NOMO-1 treated with DMSO at 0.1 percent for 48 hours (cell line): ENCODE results near the gene ZNF76.

Experiments used
- DNase-seq: peaks from one replicate; lab custom pipeline; 2025; ENCODE audit not compliant: unreplicated experiment; lab: John Stamatoyannopoulos, UW

The ZNF76 gene

DNA sequence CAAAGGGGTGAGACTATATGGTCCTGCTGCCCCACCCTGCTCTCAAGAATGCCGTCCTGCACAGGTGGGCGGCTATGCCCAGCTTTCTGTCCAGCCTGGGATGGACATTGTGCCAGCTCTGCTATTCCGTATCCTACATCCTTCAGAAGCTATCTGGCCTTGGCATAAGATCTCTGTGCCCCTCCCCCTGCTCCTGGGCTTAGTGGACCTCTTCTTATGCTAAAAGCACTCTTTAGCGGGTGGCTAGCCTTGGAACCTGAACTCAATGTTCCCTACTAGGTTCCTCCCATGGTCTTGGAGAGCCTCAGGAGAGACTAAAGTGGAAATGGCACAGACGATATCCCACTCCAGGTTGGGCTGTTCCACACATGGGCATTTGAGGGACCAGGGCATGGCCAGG lies 23.3 kb upstream of the ZNF76 start:
- DNase-seq: no peak

DNA sequence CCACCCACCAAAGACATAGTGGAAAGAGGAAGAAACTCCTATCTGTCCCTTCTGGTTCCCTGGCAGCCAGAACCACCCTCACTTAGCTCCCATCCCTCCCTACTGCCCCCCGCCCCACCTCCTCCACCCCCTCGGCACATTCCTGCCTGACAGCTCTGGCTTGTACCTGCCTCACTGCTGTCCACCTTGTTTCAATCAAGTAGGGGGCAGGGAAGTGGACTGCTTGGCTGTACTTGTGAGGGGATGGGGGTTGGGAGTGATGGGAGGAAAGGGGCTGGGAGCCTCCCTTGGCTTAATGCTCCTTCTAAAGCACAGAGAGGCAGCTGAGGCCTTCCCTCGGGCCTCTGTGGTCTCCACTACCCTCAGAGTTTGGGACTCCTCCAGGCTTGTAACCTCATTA lies 22.1 kb upstream of the ZNF76 start:
- DNase-seq: no peak

DNA sequence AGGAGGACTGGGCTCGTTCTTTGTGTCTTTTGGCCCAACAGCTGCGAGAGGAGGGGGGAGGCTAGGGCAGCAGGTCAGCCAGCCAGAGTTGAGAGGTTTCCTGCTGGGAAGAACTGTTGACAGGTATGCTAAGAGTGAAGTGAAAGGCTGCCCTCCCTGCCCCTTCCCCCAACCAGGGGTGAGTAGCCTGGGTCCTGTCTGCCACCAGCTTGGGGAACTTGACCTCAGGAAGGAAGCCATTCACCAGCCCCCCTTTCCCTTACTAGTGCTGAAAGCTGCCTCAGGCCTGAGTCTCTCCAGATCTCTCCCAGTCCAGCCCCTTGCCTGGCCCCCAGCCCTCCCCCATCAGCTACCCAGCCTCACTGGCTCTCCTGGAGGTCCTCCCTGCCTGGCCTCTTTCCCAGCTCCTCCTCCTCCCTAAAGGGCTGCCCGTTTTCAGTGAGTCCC lies 20.7 kb upstream of the ZNF76 start:
- DNase-seq: no peak

DNA sequence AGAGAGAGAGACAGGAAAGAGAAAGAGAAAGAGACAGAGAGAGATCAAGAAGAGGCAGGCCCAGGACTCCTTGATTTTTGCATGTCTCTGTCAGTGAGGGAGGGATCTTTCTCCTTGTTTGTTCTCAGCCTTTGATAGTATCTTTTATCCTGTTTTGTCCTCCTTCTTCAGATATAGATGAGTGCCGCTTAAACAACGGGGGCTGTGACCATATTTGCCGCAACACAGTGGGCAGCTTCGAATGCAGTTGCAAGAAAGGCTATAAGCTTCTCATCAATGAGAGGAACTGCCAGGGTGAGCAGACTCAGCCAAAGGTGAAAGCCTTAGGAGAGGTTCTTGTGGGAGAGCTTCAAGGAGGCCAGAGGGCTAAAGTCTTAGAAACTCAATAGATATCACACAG lies 20.0 kb upstream of the ZNF76 start:
- DNase-seq: no peak

DNA sequence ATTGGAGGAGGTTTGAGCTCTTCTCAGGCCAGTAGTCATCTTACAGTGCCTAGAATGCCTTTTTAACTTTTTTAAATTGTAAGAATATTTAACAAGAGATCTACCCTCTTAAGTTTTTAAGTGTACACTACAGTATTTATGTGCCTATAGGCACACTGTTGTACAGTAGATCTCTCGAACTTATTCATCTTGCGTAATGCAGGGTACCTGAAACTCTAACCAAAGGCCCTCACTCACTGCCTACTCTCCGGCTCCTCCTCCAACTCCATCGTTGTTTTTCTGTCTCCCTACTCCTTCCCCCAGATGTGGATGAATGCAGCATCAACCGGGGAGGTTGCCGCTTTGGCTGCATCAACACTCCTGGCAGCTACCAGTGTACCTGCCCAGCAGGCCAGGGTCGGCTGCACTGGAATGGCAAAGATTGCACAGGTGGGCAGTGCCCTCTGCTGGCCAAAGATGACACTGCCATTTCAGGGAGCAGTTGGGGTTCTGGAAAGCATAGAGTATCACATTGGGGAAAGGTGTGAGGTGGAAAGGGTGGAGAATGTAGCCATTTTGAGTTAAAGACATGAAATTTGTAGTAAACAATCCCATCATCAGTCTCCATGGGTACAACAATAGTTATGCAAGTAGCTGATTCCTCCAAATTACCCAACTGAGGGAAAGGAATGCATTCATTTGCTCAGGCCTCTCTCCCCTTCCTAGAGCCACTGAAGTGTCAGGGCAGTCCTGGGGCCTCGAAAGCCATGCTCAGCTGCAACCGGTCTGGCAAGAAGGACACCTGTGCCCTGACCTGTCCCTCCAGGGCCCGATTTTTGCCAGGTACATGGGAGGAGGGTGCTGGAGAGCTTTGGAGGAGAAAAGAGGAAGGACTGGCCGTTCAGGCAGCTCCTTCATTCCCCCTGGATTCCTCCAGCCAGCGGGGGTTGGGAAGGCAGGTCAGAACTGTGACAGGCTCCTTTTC lies 18.4 kb upstream of the ZNF76 start:
- DNase-seq: peak; percentile 52

DNA sequence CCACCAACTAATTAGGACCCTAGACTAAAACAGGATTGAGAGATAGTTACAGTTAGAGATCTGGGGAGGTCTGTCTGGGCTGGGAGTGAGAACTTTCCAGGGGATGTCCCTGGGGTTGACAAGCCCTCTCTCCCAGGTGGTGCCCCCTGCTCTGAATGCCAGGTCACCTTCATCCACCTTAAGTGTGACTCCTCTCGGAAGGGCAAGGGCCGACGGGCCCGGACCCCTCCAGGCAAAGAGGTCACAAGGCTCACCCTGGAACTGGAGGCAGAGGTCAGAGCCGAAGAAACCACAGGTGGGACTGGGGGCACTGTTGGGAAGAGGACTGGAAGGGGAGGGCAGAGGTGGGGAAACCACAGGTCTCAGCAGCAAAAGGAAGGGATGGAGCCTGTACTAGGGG lies 17.0 kb upstream of the ZNF76 start:
- DNase-seq: no peak

DNA sequence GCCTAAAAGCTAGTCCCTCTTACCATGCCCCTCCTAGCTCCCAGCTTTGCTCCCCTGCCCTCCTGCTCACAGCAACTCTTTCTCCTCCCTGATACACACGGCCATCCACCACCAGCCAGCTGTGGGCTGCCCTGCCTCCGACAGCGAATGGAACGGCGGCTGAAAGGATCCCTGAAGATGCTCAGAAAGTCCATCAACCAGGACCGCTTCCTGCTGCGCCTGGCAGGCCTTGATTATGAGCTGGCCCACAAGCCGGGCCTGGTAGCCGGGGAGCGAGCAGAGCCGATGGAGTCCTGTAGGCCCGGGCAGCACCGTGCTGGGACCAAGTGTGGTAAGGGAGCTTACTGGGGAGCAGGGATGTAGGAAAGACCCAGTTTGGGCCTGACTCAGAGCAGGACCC lies 16.6 kb upstream of the ZNF76 start:
- no peak for DNase-seq

DNA sequence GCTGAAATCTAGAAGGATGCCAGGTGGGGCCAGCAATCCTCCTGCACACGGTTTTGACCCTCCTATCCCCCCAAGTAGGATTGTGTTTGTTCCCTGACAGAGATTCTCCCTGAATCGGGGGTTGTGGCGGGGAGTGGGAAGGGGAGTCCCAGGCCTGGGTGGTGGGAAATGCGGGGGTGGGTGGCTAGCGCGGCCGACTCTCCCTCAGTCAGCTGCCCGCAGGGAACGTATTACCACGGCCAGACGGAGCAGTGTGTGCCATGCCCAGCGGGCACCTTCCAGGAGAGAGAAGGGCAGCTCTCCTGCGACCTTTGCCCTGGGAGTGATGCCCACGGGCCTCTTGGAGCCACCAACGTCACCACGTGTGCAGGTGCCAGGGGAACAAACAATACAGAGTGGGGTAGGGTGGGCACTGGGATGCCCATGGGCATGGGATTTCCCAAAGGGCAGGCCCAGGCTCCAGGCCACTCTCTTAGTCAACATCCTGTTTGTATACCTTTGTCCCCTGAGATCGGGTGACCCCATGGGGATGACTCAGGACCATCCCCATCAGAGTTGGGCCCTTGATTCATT lies 16.1 kb upstream of the ZNF76 start:
- DNase-seq: no peak

DNA sequence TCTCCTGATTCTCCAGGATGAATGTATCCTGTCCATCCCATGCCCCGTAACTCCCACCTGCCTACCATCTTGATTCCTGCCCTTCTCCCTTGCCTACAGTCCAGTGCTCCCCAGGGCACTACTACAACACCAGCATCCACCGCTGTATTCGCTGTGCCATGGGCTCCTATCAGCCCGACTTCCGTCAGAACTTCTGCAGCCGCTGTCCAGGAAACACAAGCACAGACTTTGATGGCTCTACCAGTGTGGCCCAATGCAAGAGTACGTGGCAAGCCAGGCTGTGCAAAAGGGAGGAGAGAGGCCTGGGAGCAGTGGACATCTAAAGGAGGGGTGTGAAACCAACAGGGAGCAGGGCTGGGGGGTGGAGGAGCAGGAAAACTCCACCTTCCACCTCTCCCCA lies 15.0 kb upstream of the ZNF76 start:
- DNase-seq: no peak

DNA sequence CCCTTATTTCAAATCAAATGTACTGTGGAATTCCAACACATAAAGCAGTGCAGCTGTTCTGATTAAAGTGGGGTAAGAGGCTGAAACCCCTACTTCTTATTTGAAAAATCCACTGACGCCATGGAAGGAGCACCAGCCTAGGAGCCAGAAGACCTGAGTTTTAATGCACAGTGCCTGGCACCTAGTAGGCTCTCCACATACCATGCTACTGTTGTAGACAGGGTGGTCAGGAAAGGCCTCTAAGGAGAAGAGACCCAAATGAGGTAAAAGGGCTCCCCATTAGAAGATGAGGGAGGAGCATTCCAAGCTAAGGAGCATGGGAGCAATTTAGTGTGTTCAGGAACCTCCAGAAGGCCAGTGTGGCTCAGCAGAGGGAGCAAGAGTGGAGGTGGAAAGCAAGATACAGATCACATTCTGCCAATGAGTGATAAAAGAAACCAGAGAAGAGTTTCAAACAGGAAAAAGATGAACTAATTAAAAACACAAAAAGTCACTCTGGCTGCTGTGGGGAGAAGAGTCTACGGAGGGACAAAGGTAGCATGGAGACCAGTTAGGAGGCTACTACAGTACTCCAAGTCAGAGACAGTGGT lies 11.8 kb upstream of the ZNF76 start:
- DNase-seq: no peak

DNA sequence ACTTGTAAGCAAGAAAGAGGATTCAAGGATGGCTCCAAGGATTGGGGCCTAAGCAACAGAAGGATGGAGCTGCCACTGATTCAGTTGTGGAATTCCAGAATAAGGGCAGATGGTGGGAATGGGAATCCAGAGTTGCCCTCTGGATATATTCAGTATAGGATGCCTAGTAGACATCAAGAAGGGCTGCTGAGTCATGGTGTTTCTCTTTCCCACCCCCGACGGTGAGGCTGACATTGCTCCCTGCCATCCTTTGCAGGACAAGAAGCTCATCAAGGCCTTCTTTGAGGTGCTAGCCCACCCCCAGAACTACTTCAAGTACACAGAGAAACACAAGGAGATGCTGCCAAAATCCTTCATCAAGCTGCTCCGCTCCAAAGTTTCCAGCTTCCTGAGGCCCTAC lies 11.2 kb upstream of the ZNF76 start:
- no peak for DNase-seq

DNA sequence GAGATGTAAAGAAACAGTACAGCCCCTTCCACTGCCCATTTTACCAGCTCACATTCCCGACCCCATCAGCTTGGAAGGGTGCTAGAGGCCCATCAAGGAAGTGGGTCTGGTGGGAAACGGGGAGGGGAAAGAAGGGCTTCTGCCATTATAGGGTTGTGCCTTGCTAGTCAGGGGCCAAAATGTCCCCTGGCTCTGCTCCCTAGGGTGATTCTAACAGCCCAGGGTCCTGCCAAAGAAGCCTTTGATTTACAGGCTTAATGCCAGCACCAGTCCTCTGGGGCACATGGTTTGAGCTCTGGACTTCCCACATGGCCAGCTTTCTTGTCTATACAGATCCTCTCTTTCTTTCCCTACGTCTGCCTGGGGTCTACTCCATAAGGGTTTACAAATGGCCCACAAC lies 10.6 kb upstream of the ZNF76 start:
- DNase-seq: no peak

DNA sequence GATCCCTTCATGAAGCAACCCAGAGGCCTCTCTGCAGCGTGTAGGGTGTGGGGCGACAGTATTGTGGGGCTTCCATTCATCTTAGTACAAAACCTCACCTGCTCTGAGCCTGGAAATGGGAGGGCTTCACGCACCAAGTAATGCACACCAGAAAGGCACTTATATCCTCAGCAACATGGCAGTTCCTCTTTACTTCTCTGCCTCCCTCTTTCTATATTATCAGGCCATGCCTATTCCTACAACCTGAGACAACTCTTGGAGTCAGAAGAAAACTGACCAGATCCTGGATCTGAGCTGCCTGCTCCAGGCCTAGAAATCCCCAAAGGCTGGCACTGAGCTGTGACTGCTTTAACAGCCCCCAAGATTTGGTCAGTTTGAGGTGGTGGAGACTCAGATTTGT lies 7.6 kb upstream of the ZNF76 start:
- no peak for DNase-seq

DNA sequence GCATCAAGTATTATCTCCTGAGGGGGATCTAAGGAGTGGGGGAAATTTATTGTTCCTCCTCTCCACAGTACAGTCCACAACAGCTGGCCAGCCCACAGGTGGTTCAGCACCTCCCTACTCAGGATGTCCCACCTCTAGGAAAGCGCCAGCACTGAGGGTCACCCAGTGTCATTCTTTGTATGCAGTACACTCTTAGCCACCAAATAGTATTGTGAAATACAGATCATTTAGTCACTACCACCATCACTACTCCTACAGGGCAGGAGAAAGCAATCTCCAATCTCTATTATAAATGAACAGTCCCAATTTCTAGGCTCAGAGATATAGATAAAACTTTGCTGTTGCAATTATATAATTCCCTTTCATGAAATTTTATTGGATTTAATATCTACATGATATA lies 6.3 kb upstream of the ZNF76 start:
- no peak for DNase-seq

DNA sequence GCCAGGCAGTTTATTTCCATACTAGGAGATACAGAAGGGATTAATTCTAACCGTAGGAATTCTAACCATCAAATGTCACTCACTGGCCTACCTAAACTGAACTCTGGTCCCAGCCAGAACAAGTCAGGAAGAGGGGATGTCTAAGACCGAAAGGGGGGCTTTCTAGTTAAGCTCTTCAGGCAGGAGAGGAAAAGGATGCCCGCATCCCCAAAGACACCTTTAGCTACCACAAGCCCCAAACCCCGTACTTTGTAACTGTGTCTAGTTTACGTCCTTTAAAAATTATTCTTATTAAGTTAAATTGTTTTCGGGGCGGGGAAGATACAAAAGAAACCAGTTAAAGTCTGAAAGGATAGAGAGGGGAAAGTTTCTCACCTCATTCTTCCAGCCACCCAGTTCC lies 1.2 kb upstream of the ZNF76 start:
- DNase-seq: no peak

DNA sequence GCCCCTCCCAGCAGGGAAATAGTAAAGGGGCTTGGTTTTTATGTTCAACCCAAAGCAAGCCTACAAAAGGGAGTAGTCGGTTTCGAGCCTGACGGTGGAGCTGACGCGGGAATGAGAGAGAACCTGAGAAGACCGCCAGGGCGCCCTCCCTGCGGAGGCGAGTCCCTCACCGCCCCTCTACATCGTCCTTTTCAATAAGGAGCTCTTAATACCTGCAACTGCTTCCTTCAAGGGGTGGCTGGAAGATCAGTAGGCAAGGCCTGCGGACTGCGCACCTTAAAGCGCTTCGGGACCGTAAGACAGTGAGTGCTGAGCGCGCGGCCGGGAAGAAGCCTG lies 709 bp upstream of the ZNF76 start:
- DNase-seq: peak; percentile 45

DNA sequence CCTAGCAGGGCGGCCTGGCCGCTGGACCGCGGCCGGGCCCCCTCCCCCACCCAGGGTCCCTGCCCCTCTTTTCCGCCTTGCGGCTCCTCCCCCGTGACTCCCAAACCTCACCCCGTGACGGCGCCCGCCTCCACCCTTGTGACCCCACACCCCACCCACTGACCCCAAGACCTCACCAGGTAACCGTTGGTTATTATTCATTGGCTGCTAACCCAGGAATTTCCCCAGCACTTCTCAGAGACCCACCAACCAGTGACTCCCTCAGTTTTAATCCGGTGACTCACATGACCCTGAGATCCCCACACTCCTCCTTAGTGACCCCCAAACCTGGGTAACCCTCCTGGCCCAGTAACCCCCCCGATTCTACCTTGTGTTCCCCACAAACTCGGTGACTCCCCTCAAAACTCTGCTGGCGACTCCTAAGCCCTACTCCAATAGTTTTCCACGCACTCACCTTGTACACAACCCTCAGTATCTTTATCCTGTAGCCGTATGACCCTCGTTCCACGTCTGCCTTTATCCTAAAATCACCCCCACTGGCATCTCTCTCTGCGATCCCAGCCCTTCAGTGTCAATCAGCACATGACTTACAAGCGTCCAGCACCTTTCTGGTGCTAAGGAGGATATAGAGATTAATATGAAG lies 534 bp downstream of the ZNF76 start:
- peak; percentile 36 for DNase-seq

DNA sequence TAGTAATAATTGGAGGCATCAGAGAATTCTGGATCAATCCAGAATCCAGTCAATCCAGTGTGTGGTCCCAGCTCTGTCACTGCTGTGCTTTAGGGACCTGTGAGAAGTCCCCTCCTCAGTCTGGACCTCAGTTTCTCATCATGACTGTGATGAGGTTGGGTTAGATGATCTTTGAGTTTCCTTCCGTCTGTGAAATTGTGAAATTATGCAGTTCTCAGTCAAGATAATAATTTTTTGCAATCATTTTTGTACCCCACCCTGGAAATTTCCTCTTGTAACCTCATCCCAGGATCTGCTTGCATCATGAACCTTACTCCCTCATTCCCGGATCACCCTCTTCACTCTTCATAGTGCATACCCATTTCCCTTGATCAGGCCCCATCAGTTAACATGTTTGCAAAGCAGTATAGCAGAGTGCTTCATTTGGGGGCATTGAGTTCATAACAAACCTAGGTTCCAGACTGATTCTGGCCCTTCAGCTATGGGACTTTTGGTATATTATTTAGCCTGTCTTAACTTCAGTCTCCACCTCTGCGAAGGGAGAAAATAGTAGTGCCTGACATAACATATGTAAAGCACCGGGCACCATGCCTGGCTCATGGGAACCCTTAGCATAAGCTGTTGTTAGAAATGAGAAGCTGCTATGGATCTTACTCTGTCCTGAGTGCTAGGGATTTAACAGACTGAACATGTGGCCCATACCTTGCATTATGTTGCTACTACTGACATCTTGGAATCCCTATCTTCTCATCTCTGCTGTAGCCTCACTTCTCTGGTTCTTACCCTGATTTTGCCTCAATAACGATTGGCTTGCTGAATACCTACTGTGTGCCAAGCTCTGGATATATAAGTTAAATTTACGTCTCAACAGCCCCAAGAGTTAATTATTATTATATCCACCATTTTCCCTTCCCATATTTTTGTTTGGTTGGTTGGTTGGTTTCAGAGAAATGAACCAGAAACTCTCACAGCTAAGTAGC lies 1.3 kb downstream of the ZNF76 start:
- DNase-seq: no peak

DNA sequence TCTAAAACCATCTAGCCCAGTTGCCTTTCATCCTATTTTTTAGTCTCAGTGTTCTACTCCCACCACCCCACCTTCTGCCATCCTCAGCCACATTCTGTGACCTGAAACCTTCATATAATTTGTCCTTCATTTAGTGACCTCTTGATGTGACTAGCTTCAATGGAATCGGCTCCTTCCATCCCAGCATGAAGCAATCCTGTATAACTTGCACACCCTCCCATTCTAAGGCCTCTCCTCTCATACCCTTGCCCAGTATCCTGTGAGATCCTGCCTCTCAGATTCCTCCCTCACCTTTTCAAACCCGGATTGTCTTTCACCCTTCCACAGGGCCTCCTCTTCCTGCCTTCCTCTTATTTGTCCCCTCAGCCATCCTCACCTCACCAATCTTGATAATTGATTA lies 3.1 kb downstream of the ZNF76 start:
- DNase-seq: no peak

DNA sequence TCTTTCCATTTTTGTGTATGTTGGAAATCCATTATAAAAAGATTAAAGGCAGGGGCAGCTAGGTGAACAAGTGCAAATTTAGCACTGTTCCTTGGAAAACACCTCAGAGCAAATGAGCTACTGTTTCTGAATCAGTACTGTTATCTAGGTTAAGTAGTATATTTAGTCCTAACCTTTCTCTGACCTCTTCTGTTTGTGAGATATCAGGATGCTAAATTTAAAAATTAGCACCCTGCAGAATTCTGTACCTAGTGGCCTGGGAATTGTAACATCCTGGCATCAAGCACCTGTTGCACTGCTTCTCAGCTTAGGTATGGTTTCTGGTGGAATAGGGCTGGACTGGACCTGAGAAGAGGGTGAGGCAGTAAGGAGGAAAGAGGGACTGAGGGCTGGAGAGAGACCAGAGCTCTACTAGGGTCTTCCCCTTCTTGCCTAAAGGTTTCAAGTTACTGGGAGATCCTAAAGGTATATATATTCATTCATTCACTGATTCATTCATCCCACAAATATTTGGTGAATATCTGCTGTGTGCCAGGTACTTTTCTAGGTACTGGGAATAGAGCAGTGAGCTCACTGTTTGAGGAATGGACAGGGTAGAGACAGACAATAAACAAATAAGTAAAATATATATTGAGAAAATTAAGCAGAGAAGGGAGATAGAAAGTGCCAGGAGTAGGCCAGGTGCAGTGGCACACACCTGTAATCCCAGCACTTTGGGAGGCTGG lies 5.2 kb downstream of the ZNF76 start:
- no peak for DNase-seq
